Mesothelial cell of epicardium (in vitro differentiated cells): Measurements from ENCODE around the gene ASB15. TPM values are rescaled to one million over a fixed set of nuclear protein-coding genes. Genes with fewer than 3 reads are reported as not detected.

Experiments
- DNase-seq, 2 experiments: peaks; one replicate each; pipeline ENCODE4 v3.0.0; 2021; ENCODE audit warnings: low spot score in 2 of 2; ENCODE audit not compliant: unreplicated experiment in 2 of 2
- H3K27ac Mint-ChIP-seq: 2 replicates; pipeline ENCODE4 v1.8.0; 2021; ENCODE audit warnings: mixed read lengths
- H3K27me3 Mint-ChIP-seq: 2 replicates; pipeline ENCODE4 v1.8.0; 2021; ENCODE audit warnings: low read depth, mixed read lengths
- H3K36me3 Mint-ChIP-seq: 2 replicates; pipeline ENCODE4 v1.8.0; 2021; ENCODE audit warnings: mixed read lengths
- H3K4me1 Mint-ChIP-seq: 2 replicates; pipeline ENCODE4 v1.8.0; 2021; ENCODE audit warnings: mixed read lengths
- H3K4me3 Mint-ChIP-seq: 2 replicates; pipeline ENCODE4 v1.8.0; 2021; ENCODE audit warnings: mild to moderate bottlenecking, moderate library complexity, mixed read lengths
- H3K9me3 Mint-ChIP-seq: 2 replicates; pipeline ENCODE4 v1.8.0; 2021; ENCODE audit warnings: mixed read lengths
- total RNA-seq: library from RNA; stranded (reverse); gene quantifications from 3 replicates; pipeline ENCODE4 v1.2.1, GENCODE V29; 2021
- TF ChIP-seq, protein P1 (sequence below): fragments of 200-600 bp; sonication (generic); IDR thresholded peaks from one replicate; pipeline ENCODE4 v1.5.0; 2021; ENCODE audit warnings: antibody characterized with exemption; ENCODE audit not compliant: unreplicated experiment

Gene ASB15
- total RNA-seq, 1 donor from 2014 or later, result not detected

DNA sequence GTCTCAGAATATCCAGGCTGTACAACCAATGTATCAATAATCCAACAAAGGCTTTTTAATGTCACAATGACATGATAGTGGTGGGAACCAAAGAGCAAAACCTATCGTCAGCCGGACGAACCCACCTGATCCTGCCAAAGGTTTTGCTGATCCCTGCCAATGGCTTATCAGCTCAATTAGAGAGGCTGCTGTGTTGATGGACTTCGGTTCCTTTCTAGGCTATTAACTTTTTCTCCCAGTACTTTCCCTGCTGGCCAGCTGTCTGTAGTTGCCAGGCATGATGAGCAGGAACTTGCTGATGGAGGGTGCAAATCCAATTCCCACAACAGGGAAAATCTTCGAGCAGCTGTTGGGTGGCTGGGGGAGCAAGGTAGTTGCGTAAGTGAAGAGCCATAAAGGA, 56.4 kb downstream of the ASB15 start:
- H3K27ac Mint-ChIP-seq, result no peak overlapping the region
- no peak overlapping the region for H3K4me3 Mint-ChIP-seq
- H3K27me3 Mint-ChIP-seq, result no peaks in the 10 kb centered on the region
- no peaks in the 10 kb centered on the region for H3K4me1 Mint-ChIP-seq
- TF ChIP-seq, protein P1, sequence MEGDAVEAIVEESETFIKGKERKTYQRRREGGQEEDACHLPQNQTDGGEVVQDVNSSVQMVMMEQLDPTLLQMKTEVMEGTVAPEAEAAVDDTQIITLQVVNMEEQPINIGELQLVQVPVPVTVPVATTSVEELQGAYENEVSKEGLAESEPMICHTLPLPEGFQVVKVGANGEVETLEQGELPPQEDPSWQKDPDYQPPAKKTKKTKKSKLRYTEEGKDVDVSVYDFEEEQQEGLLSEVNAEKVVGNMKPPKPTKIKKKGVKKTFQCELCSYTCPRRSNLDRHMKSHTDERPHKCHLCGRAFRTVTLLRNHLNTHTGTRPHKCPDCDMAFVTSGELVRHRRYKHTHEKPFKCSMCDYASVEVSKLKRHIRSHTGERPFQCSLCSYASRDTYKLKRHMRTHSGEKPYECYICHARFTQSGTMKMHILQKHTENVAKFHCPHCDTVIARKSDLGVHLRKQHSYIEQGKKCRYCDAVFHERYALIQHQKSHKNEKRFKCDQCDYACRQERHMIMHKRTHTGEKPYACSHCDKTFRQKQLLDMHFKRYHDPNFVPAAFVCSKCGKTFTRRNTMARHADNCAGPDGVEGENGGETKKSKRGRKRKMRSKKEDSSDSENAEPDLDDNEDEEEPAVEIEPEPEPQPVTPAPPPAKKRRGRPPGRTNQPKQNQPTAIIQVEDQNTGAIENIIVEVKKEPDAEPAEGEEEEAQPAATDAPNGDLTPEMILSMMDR, result no peak
- no peak for DNase-seq
- H3K9me3 Mint-ChIP-seq, result peaks cover 4% of the 10 kb centered on the region
- no peaks in the 10 kb centered on the region for H3K36me3 Mint-ChIP-seq

DNA sequence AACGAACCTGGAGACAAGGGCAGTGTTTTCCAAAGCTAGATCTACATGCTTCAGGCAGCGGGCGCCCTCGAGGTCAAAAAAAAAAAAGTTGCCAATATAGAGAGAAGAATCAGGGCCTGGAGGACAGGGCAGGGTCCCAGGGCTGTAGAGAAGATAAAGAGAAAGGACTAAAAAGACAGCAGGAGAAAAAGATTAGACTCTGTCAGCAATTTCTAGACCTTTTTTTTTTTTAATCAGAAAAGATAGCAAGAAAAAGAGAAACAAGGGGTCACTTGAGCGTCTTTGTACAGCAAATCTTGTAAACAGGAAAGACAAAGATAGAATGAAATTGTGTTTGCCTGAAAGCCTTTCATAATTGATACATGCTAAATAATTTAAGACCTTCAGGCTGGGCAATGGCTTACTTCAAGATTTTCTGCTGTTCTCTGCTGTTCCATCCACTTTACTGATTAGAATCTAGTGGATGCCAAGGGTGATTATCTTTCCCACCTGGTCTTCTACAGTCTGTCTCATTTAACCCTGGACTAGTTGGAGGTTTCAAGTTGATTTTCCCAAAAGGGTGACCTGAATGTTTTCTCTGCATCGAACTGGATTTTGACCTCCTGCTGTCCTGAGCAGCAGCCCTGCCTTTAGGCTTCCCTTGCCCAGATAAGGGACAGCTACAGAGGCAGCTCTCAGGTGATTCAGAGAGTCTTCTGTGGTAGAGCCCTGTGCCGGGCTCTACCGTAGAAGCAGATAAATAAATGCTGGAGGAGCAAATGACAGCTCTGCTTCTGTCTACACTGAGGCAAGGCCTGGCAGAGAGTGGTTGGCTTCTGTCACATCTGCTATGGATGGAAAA, 59.1 kb downstream of the ASB15 start:
- peaks cover 9% of the 10 kb centered on the region for H3K4me1 Mint-ChIP-seq
- peaks cover 4% of the 10 kb centered on the region for H3K9me3 Mint-ChIP-seq
- TF ChIP-seq, protein P1, result no peak
- no peak overlapping the region for H3K4me3 Mint-ChIP-seq
- H3K27me3 Mint-ChIP-seq, result no peaks in the 10 kb centered on the region
- H3K27ac Mint-ChIP-seq, result no peak overlapping the region
- DNase-seq, result no peak
- no peaks in the 10 kb centered on the region for H3K36me3 Mint-ChIP-seq

DNA sequence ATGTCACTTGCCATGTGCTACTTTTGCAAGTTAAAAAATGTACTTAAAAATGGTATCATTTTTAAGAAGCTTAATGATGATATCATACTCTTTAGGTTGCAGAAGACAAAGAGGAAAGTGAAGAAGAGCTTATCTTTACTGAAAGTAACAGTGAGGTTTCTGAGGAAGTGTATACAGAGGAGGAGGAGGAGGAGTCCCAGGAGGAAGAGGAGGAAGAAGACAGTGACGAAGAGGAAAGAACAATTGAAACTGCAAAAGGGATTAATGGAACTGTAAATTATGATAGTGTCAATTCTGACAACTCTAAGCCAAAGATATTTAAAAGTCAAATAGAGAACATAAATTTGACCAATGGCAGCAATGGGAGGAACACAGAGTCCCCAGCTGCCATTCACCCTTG, 60.1 kb downstream of the ASB15 start:
- TF ChIP-seq, protein P1, result no peak
- H3K4me1 Mint-ChIP-seq, result peaks cover 19% of the 10 kb centered on the region
- H3K27ac Mint-ChIP-seq, result no peak overlapping the region
- H3K27me3 Mint-ChIP-seq, result no peaks in the 10 kb centered on the region
- no peak overlapping the region for H3K4me3 Mint-ChIP-seq
- H3K36me3 Mint-ChIP-seq, result no peaks in the 10 kb centered on the region
- H3K9me3 Mint-ChIP-seq, result peaks cover 4% of the 10 kb centered on the region
- no peak for DNase-seq

DNA sequence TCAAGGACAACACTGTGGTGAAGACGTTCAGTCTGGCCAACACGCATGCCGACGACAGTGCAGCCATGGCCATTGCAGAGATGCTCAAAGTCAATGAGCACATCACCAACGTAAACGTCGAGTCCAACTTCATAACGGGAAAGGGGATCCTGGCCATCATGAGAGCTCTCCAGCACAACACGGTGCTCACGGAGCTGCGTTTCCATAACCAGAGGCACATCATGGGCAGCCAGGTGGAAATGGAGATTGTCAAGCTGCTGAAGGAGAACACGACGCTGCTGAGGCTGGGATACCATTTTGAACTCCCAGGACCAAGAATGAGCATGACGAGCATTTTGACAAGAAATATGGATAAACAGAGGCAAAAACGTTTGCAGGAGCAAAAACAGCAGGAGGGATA, 60.7 kb downstream of the ASB15 start:
- no peaks in the 10 kb centered on the region for H3K36me3 Mint-ChIP-seq
- no peak overlapping the region for H3K27ac Mint-ChIP-seq
- TF ChIP-seq, protein P1, result no peak
- DNase-seq, result no peak
- peaks cover 4% of the 10 kb centered on the region for H3K9me3 Mint-ChIP-seq
- H3K27me3 Mint-ChIP-seq, result no peaks in the 10 kb centered on the region
- peaks cover 22% of the 10 kb centered on the region for H3K4me1 Mint-ChIP-seq
- H3K4me3 Mint-ChIP-seq, result no peak overlapping the region

DNA sequence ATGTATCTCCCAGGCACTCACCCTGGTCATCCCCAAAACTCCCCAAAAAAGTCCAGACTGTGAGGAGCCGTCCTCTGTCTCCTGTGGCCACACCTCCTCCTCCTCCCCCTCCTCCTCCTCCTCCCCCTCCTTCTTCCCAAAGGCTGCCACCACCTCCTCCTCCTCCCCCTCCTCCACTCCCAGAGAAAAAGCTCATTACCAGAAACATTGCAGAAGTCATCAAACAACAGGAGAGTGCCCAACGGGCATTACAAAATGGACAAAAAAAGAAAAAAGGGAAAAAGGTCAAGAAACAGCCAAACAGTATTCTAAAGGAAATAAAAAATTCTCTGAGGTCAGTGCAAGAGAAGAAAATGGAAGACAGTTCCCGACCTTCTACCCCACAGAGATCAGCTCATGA, 61.1 kb downstream of the ASB15 start:
- no peak for DNase-seq
- Mint-ChIP-seq H3K4me3 (no peak overlapping the region), H3K36me3 (no peaks in the 10 kb centered on the region), H3K9me3 (peaks cover 4% of the 10 kb centered on the region), H3K27ac (no peak overlapping the region), H3K4me1 (peaks cover 22% of the 10 kb centered on the region), H3K27me3 (no peaks in the 10 kb centered on the region)
- TF ChIP-seq, protein P1, result no peak
